Spleen (tissue), 7 donors: ENCODE results near the gene CCDC63.

Experiments used
- POLR2A ChIP-seq, 3 donors: fragments of 450-650 bp; IDR thresholded peaks; one replicate each; pipeline ENCODE4 v1.5.1; 2017; ENCODE audit warnings: antibody characterized with exemption in 3 of 3, mild to moderate bottlenecking in 1 of 3
- TF ChIP-seq, protein P1 (sequence below), 11 experiments: fragments of 200-600 bp in 7 of 11; fragments of 450-650 bp in 4 of 11; sonication (generic) in 4 of 11; IDR thresholded peaks in 8 of 11; conservative IDR thresholded peaks in 3 of 11; 1 replicate in 7 of 11; 2 replicates in 4 of 11; pipeline versions ENCODE4 v1.4.0 to v1.8.0; 2016 to 2021; ENCODE audit warnings: antibody characterized with exemption in 11 of 11, inconsistent platforms in 4 of 11, mild to moderate bottlenecking in 1 of 11
- donor health status: DM: no; HTN: no; CAD: no; lungs with moderate emphysema.
- donor health status: DM: no; HTN: no; CAD: no.
- donor health status: DM: no; HTN: no; CAD: no.

- no peak for TF ChIP-seq POLR2A (IDR thresholded peaks at IDR 0.05)
- TF ChIP-seq, protein P1, sequence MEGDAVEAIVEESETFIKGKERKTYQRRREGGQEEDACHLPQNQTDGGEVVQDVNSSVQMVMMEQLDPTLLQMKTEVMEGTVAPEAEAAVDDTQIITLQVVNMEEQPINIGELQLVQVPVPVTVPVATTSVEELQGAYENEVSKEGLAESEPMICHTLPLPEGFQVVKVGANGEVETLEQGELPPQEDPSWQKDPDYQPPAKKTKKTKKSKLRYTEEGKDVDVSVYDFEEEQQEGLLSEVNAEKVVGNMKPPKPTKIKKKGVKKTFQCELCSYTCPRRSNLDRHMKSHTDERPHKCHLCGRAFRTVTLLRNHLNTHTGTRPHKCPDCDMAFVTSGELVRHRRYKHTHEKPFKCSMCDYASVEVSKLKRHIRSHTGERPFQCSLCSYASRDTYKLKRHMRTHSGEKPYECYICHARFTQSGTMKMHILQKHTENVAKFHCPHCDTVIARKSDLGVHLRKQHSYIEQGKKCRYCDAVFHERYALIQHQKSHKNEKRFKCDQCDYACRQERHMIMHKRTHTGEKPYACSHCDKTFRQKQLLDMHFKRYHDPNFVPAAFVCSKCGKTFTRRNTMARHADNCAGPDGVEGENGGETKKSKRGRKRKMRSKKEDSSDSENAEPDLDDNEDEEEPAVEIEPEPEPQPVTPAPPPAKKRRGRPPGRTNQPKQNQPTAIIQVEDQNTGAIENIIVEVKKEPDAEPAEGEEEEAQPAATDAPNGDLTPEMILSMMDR (IDR thresholded peaks at IDR 0.05 in 8 of 11, conservative IDR thresholded peaks at IDR 0.05 in 3 of 11), result no peak
Measured at GRCh38 chr12:110869026-110869425, 22.2 kb downstream of the CCDC63 start.
